Measurements from ENCODE around the gene UTS2B.

UTS2B gene

DNA sequence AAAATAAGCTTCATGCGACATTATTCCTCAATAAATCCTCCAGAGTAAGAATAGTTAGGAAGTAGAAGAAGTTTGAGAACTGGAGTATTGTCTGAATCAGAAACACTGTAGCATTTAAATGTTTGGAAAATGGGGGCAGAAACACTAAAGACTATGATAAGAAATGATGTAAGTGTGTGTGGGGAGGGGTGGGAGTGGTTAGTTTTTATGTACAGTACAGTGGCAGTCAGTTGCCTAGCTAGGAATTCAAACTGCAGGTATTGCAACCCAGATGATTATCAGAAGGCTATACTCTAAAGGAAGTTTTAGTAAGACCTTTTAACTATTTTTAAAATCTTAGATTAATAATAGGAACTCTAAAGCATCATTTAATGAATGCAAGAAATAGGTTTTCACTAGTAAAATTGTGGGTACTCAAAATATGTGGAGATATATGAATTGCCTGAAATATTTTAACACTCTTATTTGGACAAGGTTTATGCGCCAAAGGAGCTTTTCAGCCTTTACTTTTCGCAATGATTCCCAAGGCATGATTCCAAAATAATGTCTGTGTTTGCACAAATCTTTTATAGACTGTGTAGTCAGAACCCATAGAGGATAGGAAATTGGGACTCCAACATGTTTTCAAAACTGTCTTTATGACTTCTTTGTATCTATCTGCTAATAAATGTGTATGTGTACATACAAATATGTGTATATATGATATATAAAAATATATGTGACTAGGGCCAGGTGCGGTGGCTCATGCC lies 9.1 kb downstream of the UTS2B start:
- no peak for DNase-seq (ENCODE audit: low read depth)

DNA sequence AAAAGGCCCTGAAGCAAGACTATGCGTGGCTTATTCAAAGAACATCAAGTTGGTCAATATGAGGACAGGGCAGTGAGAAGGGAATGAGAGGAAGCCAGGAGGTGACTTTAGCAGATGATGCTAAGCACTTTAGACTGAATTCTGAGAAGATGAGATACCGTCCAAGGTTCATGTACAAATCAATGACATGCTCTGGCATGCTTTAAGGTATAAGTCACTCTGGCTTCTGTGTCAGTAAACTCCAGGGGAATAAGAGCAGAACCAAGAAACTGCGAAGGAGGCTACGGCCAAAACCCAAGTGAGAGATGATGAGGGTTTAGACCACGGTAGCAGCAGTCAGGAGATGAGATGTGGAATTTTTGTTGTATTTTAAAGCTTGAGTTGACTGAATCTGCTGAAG lies 10.0 kb downstream of the UTS2B start:
- DNase-seq (ENCODE audit: low read depth) = no peak

DNA sequence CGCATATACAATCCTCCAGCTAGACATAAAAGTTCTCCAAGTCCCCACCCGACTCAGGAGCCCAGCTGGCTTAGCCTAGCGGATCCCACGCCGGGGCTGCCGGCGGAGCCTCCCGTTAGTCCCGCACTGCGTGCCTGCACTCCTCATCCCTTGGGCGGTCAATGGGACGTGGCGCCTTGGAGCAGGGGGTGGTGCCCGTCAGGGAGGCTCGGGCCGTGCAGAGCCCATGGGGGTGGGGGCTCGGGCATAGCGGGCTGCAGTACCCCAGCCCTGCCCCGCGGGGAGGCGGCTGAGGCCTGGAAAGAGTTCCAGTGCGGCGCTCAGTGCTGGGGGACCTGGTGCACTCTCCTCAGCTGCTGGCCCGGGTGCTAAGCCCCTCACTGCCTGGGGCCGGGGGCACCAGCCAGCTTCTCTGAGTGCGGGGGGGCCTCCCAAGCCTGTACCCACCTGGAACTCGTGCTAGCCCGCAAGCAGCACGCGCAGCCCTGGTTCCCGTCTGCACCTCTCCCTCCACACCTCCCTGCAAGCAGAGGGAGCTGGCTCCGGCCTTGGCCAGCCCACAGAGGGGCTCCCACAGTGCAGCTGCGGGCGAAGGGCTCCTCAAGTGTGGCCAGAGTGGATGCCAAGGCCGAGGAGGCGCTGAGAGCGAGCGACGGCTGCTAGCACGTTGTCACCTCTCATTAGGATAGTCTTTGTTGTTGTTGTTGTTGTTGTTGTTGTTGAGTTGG lies 13.3 kb downstream of the UTS2B start:
- no peak for DNase-seq (ENCODE audit: low read depth)

DNA sequence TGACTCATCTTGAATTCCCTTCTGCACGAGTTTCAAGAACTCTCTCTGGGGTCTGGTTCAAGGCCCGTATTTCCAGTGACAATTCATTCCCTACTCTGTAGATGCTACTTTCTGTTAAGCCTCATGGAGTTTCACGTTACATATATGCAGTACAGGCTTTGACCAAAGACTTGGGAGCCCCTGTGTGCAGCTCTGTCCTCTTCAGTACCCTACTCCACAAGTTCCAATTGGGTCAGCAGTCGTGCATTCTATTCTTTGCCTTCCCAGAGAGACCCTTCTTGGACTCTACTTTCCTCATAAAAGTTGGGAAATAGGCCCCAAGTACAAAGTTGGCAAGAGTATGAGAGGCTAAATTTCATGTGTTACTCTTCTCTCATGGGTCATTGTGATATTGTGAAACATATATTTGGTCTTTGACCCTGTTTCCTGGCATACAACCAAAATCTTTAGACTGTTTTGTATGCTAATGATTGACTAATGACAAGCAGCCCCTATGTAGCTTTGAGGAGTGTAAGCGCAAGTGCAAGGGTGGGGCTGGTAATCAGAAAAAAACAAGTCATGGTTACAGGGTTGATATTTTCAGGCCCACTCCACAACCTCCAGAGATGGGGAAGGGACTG lies 16.1 kb downstream of the UTS2B start:
- DNase-seq (ENCODE audit: low read depth) = no peak

DNA sequence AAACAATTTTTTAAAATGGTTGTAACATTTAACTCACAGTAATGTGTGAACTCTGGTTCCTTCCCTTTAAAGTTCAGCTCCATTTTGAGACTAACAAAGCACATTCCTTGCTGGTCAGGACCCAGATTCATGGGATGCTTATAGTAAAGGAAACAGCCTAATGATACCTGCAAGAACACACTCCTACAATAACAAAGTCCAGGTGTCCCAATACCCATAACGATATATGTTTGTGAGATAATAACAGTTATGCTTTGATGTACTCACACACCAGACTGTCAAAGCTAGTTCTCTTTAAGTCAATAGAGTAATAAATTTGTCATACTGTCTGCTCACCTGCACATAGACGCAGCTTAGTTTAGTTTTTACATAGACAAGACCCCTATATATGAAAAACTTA lies 17.0 kb downstream of the UTS2B start:
- DNase-seq (ENCODE audit: low read depth) = no peak

DNA sequence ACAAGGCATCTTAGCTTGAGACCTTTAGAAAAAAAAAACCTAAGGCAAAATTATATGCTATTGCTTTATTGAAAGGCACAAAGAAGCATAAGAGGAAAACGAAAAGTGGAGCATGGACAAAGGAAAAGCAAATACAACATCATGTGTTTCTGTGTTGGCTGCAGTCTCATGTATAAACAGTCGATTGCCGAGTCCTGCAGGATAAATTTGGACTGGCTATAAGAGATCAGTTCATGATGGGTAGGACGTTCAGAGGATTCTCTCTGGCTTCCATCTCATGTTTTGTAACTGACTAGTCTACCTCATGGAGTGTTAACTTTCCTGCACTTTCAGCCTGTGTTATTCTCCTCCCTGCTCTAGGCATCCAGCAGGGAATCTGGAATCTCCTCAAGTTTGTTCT lies 23.0 kb downstream of the UTS2B start:
- DNase-seq (ENCODE audit: low read depth) = no peak

DNA sequence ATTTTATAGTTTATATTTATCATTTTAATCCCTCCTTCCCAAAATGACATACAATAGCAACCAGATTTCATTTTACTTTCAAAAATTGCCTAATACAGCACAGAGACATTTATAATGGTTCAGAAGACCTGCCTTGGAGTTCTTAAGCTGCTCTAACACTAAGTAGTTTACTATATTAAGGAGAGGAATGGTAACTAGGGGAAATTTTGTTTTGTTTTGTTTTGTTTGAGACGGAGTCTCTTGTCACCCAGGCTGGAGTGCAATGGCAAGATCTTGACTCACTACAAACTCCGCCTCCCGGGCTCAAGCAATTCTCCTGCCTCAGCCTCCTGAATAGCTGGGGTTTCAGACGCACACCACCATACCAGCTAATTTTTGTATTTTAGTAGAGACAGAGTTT lies 23.9 kb downstream of the UTS2B start:
- DNase-seq (ENCODE audit: low read depth) = no peak

DNA sequence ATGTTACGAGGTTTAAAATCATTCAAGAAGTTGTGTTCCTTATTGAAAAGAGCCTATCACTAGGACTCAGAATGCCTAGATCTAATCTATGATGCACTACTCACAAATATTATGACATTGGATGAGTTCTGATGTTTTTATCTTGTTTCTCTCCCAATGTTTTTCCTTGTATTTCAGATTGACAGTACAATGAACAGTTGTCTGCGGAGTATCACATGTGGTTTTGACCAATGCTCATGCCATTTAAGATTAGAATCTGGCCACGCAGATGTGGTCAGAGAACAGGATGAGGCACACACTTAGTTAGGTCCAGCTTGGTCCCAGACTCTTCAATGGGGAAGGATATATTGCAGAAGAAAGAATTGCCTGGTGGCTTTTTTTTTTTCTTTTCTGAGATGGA lies 26.7 kb downstream of the UTS2B start:
- no peak for DNase-seq (ENCODE audit: low read depth)

DNA sequence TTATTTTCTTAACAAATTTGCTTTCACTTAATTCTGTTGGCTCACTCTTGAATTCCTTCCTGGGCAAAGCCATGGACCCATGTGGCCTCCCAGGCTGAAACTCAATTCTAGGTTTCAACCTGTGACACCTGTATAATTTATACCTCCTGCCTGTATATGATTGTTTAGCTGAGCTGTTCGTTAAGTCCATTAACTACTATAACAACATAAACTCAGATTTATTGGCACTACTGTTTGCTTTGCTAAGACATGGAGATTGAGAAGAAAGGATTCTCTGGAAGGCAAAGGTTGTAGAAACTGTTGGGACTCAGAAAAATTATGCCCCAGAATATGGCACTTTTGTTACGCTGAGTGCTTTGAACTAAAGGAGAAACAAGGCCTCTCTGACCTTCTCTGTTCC lies 27.9 kb downstream of the UTS2B start:
- DNase-seq (ENCODE audit: low read depth) = no peak

DNA sequence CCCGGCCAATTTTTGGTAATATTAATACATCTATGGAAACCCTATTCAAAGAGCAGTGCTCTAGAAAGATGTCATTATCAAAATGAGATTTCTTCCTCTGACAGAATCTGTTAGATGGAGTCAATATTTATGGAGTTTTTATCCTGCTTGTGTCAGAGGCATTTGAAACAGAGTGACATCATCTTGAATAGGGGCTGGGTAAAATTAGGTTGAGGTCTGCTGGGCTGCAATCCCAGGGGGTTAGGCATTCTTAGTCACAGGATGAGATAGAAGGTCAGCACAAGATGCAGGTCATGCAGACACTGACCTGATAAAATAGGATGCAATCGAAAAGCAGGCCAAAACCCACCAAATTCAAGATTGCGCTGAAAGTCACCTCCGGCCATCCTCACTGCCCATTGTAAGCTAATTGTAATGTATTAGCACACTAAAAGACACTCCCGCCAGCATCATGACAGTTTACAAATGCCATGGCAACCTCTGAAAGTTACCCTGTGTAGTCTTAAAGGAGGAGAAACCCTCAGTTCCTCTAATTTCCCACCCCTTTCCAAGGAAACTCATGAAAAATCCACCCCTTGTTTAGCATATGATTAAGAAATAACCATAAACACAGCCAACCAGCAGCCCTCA lies 28.4 kb downstream of the UTS2B start:
- no peak for DNase-seq (ENCODE audit: low read depth)

DNA sequence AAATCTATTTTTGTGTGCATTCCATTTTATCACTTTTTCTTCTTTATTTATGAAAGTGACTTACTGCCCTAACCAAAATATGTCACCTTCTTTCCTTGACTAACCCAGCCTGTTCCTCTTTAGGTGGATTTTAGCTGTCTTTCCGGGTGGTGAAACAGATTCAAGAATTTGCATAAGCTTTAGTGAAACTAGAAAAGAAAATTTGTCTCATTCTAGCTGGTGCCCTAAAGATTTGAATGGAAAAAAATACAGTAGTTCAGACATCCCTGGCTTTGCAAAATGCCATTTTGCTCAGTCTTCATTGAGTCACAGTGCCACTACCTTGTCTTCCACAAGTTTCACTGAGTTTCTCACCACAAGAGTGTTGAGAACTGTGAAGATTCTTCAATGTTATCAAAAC lies 29.3 kb downstream of the UTS2B start:
- no peak for DNase-seq (ENCODE audit: low read depth)

DNA sequence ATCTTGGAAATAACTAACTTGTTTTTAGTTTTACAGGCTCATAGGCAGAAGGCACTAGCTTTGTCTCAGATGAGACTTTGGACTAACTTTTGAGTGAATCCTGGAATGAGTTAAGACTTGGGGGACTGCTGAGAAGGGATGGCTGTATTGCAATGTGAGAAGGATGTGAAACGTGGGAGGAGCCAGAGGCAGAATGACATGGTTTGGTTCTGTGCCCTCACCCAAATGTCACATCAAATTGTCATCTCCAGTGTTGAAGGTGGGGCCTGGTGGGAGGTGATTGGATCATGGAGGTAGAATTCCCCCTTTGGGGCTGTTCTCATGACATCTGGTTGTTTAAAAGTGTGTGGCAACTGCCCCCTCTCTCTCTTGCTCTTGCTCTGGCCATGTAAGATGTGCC lies 29.9 kb downstream of the UTS2B start:
- DNase-seq (ENCODE audit: low read depth) = no peak

DNA sequence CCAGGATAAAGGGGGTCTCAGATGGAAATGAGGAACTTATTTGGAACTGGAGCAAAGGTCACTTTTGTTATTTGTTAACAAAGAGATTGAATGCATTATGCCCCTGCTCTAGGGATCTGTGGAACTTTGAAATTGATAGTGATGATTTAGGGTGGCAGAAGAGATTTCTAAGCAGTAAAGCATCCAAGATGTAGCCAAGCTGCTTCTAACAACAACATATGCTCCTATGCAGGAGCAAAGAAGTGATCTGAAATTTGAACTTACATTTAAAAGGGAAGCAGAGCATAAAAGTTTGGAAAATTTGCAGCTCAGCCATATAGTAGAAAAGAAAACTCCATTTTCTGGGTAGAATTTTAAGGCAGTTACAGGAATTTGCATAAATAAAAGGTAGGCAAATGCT lies 31.5 kb downstream of the UTS2B start:
- DNase-seq (ENCODE audit: low read depth) = no peak

DNA sequence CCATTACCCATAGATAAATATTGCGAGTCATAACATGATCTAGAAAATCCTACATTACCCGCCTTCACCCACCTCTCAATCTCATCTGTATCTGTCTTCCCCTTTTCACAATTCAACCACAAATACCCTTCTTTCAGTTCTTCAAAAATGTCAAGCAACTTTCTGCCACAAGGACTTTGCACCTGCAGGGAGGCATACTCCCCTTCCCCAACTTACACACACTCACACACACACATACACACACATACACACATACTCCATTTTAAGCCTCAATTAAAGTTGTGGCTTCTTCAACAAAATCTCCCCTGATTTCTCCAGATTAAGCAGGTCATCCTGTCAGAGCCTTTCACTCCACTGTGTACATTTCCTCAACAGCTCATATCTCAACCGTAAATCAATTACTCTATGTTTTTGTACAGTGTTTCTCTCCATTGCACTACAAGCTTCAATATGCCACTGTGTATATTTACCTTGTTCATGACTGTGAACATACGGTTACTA lies 34.2 kb downstream of the UTS2B start:
- no peak for DNase-seq (ENCODE audit: low read depth)

DNA sequence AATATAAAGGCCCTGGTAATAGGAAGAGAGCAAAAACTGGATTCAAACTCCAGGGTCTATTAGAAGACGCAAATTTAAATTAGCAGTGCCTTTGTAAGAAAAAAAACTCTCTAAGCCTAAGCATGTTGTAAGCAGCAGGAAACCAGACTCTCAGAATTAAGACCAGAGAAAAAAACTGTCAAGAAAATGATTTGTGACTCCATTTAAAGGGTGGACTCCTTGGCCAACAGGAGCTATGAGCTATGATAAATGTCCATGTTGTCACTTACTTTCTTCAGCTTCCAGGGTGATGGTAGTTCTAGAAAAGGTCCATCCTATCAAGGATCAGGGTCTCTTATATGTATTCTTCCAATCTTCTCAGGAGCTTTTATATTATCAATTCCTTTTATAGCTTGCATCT lies 36.0 kb downstream of the UTS2B start:
- no peak for DNase-seq (ENCODE audit: low read depth)

DNA sequence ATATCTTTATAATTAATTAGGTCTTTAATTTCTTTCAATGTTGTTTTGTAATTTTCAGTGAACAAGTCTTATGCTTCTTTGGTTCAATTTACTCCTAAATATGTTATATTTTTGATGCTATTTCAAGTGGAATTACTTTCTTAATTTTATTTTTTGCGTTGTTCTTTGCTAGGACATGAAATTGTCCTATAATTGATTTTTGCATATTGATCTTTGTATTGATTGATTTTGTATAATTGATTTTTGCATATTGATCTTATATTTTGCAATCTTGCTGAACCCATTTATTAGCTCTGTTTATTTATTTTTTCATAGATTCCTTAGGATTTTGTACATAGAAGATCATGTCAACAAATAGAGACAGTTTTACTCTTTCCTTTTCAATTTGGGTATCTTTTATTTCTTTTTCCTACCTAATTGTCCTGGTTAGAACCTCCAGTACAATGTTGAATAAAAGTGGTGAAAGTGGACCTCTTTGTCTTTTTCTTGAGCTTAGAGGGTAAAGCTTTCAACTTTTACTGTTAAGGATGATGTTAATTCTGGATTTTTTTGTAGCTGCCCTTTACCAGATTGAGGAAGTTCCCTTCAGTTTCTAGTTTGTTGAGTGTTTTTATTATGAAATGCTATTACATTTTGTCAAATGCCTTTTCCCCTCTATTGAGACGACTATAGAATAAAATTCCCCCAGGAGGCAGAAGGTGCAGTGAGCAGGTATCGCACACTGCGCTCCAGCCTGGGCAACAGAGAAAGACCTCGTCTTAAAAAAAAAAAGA lies 37.9 kb downstream of the UTS2B start:
- no peak for DNase-seq (ENCODE audit: low read depth)

DNA sequence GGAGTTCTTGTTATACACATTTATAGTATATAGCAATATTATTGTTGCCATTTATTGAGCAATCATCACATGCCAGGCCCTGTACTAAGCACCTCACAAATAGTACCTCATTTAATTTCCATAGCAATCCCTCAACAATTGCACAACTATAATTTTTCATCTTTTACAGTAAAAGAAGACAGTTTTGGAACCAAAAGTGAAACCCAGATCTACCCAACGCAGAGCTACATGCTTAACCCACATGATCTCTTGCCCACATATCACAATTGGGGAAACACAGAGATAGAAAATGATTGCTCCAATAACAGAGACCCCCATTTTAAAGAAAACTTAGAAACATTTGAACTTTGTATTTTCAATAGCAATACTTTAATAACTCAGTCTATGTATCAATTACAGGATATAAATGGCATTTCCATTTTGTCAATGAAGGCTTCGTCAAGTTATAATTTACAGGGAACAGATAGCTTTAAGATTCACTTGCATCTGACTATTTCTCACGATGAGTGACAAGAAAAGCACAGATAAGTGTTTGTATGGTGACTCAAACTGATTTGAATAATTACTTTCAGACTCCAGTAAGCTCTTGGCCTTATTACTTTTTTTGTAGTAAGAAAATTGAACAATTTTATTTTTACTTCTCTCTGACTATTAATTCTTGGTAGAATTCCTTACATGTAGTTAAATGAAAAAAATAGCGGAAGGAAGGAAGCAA lies 39.9 kb downstream of the UTS2B start:
- peak; percentile 3 for DNase-seq (ENCODE audit: low read depth)

DNA sequence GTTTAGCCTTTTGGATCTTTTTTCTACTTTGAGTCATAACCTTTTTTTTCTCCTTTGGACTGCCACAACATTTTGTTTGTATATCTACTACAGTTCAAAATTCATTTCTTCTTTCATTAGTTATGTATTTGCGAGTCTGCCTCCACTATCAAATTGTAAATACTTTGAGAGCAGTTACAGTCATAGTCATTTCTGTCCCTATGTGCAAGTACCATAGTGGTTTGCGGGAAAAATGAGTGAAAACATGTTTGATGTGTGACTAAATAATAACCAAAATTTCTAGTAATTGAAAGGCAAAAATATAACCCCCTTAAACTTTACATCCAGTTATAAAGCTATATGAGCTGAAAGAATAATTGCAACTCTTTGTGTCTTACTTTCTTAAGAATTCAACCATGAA lies 46.9 kb downstream of the UTS2B start:
- no peak for DNase-seq (ENCODE audit: low read depth)

DNA sequence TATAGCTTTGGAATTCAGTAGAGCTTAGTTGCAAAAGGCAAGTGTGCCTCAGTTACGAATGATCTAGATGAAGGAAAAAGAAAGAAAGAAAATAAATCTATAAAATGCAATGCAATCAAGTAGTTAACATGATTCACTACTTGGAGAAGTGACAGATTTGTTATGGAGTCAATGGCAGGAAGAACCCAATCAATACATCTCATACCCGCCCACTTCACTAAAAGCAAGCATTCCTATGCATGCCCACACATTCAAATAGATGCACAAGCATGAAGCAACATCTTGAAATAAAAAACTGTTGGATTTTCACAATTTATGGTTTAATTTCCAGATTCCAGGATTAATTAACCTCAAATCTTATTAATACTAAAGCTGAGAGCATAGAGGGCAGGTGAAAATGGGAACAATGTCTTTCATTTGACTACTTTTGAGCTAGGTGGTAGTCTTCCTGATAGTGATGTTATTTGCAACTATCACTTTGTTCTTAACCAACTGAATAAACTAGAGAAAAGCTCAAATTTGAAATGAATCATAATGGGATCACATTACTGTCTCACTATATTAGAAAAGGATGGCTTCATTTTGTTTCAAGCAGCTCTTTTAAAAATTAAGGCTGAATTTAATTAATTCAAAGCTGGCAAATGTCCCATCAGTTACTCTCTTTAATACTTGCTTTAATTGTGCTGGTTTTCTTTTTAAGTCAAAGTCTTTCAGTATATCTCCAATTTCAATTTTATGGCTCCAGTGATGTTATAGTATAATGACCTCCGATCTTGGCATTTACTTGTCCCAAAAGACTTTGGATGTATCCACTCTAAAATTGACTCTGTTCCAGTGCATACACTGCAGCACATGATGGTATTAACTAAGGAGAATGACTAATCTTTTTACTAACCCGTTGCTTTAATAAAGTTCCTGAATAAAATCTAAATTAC lies 47.8 kb downstream of the UTS2B start:
- no peak for DNase-seq (ENCODE audit: low read depth)

DNA sequence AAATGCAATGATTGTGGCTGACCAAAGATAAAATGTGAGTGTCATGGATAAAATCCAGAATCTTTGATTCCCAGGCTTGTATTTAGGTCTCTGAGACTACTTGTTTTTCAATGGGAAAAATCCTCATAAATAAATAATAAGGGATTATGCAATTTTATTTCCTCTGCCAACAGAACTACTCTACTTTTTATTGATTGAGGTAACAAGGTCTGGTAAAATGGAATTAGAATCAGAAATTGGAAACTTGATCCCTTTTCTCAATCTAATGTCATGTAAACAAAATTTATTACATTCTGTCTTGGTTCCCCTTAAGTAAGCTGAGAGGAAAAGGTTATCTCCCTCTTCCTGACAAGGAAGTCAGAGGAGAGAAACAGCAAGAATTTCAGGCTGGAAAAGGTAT lies 49.4 kb downstream of the UTS2B start:
- DNase-seq (ENCODE audit: low read depth) = no peak

All from GM04504 (cell line).